Measurements from ENCODE around the gene RAF1.
"Not testable (repeated sequence)": the region's sequence is repeated elsewhere in the genome, so short reads cannot be mapped to it uniquely, and the experiment has no call there.

RAF1 gene

DNA sequence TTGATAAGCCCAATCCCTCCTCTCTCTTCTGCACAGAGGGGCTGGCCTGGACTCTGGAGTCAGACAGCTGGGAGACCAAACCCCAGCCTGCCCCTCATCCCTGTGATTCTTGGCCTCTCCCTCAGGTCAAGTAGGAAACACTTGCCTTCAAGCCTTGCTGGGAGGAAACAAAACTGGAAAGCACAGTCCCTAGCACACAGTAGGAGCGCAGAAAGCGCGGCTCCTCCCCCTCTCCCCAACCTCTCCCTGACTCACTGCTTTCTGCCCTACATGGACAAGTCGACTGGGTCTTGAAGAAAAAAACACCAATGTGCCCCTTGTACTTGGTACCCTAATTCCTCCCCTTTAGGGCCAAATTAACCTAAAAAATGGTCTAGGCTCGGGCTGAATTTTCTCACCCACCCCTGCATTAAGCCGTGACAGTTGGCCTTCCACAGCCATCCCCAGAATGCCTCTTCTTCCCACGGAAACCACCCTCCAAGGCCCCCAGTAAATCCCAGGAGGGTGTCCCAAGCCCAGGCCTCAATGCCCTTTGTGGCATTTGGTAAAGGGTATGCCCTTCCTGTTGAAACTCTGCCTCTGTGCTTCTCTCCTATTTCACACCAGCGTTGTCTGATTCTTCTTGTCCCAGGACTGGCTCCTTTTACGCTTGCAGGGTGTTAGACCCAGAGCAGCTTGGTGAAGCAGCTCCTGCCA is 11.3 kb upstream of the RAF1 start:
- DNase-seq, result no peak

- DNase-seq, result not testable (repeated sequence)
Measured at GRCh38 chr3:12673956-12674736, 10.2 kb upstream of the RAF1 start.

- no peak for DNase-seq
Measured at GRCh38 chr3:12671120-12671450, 7.2 kb upstream of the RAF1 start.

DNA sequence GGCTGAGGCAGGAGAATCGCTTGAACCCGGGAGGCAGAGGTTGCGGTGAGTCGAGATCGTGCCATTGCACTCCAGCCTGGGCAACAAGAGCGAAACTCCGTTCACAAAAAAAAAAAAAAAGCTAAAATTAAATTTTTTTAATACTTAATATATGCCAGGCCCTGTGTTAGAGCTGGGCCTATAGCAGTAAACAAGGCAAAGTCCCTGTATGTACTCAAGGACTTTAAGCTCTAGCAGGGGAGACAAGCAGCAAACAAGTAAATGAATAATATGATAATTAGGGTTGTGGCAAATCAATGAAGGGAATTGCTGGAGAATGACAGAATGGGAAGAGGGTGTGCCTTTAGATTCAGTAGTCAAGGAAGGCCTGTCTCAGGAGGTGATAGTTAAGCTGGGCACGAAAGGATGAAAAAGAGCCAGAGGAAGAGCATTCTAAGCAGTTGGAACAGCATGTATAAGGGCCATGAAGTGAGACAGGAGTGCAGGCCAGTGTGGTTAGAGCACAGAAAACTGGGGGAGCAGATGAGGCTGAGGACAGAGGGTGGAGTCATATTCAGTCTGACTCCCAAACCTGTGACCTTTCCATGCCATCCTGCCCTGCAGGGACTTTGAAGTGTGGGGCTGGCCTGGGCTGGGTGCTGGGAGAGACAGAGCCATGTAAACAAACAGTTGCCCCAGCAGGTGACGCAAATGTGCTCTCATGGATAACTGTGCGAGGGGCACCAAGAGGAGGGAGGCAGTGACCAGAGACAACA is 6.6 kb upstream of the RAF1 start:
- DNase-seq, result no peak

DNA sequence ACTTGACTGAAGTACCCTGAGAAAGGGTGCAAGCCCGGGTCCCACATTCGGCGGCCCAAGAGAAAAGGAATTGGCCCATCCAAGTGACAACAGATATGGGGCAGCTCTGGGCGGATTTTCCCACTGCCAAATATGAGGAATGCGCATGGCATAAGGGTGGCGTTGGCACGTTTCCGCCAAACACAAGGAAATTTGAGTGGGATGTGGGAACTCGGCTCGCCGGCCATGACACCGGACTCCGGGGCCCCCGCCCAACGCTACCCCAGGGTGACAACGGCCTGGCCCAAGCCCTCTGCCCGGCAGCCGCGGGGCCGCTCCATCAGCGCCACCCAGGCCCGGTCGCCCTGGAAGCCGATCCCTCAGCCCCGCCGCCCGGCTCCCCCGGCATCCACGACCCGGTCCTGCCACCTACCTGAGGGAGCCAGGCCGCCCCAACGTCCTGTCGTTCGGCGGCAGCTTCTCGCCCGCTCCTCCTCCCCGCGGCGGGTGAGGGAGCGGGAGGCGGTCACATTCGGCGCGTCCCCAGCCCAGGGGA is 449 bp downstream of the RAF1 start:
- no peak for DNase-seq

DNA sequence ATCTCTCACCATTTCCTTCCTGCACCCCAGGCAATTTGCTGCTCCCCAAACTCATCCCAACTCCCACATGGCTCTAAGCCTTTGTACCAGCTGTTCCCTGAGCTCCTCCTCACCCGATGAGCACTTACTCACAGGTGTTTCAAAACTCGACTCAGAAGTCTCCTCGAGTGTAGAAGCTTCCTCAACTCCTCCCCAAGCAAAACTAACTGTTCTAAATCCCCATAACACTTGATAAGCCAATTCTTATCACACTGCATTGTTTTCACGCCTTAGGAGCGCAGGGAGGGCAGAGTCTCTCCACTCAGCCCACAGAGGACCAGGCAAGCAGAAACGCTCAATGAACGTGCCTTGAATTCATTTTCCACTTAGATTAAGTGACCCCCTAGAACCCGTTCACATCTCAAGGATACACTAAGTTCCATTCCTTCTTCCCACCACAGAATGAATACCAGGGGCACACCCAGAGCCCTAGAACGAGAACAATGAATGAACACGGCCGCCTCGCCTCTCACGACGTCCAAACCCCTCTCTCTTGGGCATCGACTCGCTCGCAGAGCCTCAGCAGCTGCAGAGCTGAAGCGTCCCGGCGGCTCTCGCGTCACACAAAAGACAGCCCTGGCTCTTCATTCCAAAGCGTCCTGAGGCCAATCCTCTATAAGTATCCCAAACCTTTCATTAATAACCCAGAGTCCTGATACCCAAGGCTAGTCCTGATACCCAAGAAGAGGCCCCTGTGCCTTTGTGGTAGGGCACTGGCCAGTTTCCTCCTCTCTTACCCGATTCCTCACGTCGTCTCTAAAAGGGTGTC is 1.1 kb downstream of the RAF1 start:
- no peak for DNase-seq

GRCh38 chr3:12661926-12662592 is 1.9 kb downstream of the RAF1 start:
- DNase-seq, result no peak

GRCh38 chr3:12661375-12661774 is 2.5 kb downstream of the RAF1 start:
- DNase-seq, result not testable (repeated sequence)

DNA sequence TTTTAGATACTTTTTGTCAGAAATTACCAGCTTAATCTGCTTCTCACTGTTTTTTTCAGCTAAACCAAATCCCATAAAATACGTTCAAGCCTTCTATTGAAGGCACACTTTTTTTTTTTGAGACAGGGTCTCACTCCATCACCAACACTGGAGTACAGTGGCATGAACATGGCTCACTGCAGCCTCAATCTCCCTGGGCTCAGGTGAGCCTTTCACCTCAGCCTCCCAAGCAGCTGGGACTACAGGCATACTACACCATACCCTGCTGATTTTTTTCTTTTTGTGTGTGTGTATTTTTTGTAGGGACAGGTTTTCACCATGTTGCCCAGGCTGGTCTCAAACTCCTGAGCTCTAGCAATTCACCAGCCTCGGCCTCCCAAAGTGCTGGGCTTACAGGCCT is 3.7 kb downstream of the RAF1 start:
- no peak for DNase-seq

DNA sequence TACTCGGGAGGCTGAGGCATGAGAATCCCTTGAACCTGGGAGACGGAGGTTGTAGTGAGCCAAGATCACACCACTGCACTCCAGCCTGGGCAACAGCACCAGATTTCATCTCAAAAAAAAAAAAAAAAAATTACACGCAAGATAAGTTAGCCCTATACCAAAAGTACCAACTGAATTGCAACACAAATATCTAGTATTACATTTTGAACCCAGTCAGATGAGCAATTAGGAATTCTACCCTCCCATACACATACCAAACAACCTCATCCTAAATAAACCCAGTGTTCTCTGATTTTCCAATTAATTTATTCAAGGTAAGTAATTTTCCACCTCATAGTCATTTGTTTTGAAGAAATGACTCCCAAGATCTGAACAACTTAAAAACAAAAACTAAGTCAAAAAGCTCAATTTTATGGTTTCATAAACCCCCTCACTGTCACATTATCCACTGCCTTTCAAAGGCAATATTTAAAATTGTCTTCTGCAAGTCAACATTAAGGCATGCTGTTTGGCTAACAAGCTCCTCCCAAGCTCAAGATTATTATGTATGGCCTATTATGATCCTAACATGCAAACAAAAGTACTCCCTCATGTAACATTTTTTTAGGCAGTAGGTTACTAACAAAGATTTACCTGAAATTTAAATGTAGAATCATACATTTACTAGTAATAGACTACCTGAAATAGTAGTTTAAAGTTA is 4.5 kb downstream of the RAF1 start:
- DNase-seq, result no peak

DNA sequence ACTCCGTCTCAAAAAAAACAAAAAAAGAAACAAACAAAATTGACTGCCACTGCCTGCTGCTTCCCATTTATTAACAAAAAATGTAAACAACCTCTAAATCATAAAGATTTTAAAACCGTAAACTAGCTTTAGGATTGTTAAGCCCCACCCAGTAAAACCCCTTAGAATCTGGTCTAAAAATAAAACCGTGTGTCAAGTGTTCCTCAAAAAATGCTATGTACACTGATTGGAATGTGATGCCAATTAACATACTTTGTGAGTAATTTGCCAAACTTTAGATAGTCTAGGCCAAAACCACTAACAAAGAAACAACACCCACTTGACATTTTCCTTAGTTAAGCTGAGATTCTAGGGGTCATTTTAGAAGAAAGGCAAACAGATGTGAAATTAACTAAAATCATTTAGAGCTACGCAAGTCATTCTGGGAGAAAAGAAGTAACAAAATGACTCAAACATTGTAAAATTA is 5.3 kb downstream of the RAF1 start:
- DNase-seq, result no peak

DNA sequence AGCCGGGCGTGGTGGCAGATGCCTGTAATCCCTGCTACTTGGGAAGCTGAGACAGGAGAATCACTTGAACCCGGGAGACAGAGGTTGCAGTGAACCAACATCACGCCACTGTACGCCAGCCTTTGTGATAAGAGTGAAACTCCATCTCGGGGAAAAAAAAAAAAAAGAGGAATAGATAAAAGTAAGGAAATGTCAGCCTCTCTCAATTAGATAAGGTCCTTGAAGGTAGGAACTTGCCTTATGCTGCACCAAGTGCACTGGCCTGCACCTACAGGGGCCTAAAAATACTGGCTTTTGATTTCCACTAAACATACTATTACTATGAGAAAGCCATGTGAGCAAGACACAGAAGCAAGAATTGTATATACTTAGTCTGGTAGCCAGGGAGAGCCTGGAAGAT is 7.1 kb downstream of the RAF1 start:
- DNase-seq, result no peak

GRCh38 chr3:12656193-12656592 is 7.7 kb downstream of the RAF1 start:
- no peak for DNase-seq

DNA sequence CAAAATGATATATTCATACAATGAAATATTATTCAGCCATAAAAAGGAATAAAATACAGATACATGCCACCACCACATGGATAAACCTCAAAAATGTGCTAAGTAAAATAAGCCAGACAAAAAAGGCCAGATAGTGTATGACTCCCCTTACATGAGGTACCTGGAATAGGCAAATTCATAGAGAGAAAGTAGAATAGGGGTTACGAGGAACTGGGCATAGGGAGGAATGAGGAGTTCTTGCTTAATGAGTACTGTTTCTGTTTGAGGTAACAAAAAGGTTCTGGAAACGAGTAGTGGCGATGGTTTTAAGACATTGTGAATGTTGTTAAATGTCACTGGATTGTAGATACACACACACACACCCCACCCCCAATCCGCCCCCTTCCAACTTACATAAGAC is 8.2 kb downstream of the RAF1 start:
- DNase-seq, result no peak

DNA sequence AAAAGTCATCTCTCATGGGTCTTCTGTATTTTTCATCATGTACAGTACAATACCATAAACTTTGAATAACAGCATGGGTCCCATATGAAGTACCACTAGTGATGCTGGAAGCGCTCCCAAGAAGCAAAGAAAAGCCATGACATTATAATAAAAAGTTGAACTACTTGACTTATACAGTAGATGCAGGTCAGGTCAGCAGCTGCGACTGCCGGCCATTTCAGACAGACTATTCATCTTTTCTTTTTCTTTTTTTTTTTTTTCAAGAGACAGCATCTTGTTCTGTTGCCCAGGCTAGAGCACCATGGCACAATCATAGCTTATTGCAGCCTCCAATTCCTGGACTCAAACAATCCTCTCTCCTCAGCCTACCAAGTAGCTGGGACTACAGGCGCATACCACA is 10.2 kb downstream of the RAF1 start:
- no peak for DNase-seq

- no peak for DNase-seq
Measured at GRCh38 chr3:12648384-12648959, 15.4 kb downstream of the RAF1 start.

DNA sequence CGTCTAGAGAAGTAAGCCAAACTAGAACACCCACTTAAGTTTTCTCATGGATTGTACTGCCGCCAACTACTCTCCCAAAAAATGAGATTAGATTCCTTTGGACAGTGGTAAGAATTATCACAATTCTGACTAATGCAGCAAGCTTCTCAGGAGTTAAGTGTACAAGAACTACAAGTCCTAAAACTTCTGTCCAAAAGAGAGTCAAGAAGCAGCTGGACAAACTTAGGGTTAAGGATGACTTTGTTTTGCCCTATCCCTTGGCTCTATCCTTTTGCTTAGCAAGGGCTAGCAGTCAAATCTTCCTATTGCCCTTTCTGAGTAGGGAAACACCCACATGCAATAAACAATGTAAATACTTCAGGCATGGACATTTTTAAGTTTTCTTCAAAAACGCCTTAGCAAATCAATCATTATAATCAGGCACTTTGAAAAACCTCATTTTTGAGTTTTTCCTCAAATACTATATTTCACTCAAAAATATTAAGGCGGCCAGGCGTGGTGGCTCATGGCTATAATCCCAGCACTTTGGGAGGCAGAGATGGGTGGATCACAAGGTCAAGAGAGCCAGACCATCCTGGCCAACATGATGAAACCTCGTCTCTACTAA is 19.5 kb downstream of the RAF1 start:
- DNase-seq, result no peak

DNA sequence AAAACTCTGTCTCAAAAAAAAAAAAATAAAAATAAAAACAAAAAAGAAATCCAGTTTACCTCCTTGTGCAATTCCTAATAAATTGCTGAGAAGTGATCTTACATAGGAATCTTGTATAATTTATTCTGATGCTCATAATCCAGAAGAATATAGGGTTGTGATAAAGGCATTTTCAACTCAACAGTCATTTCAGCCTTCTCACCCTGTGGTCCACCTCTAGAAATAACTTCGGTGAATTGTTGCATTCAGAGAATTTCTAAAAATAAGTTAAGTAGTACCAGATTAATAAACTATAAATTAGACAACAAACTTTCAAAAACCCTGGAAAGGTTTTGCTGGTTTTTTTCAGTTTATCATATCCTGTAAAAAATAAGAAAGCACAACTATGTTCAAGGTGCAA is 20.2 kb downstream of the RAF1 start:
- DNase-seq, result no peak

DNA sequence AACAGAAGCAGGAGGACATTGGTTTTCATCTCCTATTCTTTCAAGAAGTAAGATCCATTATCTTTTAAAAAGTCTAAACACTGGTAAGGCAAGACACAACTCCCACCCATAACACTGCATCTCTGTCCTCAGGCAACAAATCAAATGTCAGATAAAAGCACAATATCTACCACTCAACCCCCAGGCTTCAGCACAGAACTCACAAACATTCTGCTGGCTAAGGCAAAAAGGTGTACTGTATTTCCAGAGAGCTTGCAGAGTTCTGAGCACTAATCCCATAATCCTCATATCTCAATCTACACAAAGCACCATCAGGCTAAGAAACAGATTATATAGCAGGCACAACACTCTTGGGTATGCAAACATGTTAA is 20.9 kb downstream of the RAF1 start:
- no peak for DNase-seq

- not testable (repeated sequence) for DNase-seq
Measured at GRCh38 chr3:12640853-12641252, 23.1 kb downstream of the RAF1 start.

GRCh38 chr3:12638105-12638504 is 25.8 kb downstream of the RAF1 start:
- no peak for DNase-seq

Data from NCI-H2107 (cell line).